Esophagus muscularis mucosa (tissue), 3 donors: ENCODE data around the gene SLC2A13.

Source experiments
- POLR2A ChIP-seq: fragments of 450-650 bp; IDR thresholded peaks from one replicate; pipeline ENCODE4 v1.6.1; 2017; ENCODE audit warnings: antibody characterized with exemption, moderate library complexity, mild to moderate bottlenecking, low read depth
- POLR2AphosphoS5 ChIP-seq, 2 donors: sonication (generic); formaldehyde crosslinking; IDR thresholded peaks; one replicate each; pipeline ENCODE4 v1.6.1; 2017; ENCODE audit warnings: antibody characterized with exemption in 2 of 2
- TF ChIP-seq, protein P1 (sequence below), 3 experiments: fragments of 200-600 bp in 2 of 3; fragments of 450-650 bp in 1 of 3; sonication (generic) in 2 of 3; IDR thresholded peaks; one replicate each; pipeline ENCODE4 v1.5.1; 2017 to 2019; ENCODE audit warnings: antibody characterized with exemption in 3 of 3, mild to moderate bottlenecking in 2 of 3, moderate library complexity in 1 of 3

DNA sequence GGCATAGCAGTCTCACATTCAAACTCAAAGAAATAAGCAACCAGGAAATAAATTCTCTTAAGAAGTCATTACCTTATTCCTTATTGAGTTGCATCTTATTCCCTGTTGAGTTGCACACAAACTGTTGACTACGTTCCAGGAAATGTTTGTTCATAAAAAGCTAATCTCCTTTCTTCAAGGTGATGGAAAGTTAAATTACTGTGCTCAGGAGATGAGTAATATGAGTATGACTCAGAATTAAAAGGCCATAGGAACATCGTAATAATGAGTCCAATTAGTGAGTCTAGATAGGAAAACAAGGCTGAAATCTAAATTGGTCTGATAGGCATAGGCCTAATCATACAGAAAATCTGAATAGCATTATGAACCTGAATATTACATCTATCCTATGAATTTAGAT is 203.1 kb downstream of the SLC2A13 start:
- TF ChIP-seq POLR2A = no peak
- TF ChIP-seq, protein P1, sequence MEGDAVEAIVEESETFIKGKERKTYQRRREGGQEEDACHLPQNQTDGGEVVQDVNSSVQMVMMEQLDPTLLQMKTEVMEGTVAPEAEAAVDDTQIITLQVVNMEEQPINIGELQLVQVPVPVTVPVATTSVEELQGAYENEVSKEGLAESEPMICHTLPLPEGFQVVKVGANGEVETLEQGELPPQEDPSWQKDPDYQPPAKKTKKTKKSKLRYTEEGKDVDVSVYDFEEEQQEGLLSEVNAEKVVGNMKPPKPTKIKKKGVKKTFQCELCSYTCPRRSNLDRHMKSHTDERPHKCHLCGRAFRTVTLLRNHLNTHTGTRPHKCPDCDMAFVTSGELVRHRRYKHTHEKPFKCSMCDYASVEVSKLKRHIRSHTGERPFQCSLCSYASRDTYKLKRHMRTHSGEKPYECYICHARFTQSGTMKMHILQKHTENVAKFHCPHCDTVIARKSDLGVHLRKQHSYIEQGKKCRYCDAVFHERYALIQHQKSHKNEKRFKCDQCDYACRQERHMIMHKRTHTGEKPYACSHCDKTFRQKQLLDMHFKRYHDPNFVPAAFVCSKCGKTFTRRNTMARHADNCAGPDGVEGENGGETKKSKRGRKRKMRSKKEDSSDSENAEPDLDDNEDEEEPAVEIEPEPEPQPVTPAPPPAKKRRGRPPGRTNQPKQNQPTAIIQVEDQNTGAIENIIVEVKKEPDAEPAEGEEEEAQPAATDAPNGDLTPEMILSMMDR (IDR thresholded peaks at IDR 0.05) = no peak
- TF ChIP-seq POLR2AphosphoS5 (IDR thresholded peaks at IDR 0.05) = no peak
